OCI-LY3 (cell line): ENCODE data around the gene SH3PXD2A.

Source experiments
- H2AFZ ChIP-seq: fragments of 200-600, 300-600 bp; shearing (Covaris generic); 2 replicates; pipeline ENCODE4 v1.6.0; 2014; ENCODE audit warnings: antibody characterized with exemption, low read depth, low read length
- H3K27ac ChIP-seq: fragments of 200-600, 300-600 bp; sonication (generic); 2 replicates; pipeline ENCODE4 v1.5.1; 2014; ENCODE audit warnings: mild to moderate bottlenecking, low read length, moderate library complexity, mixed read lengths
- H3K27me3 ChIP-seq: fragments of 200-600, 300-600 bp; sonication (generic); 2 replicates; pipeline ENCODE4 v1.6.1; 2014; ENCODE audit warnings: low read depth, low read length, mixed read lengths
- H3K36me3 ChIP-seq: fragments of 200-600, 300-600 bp; sonication (generic); replicated peaks from 2 replicates; pipeline ENCODE3; 2014; ENCODE audit warnings: low read depth, low read length, mixed read lengths
- H3K4me1 ChIP-seq: fragments of 300-600, 200-600 bp; sonication (generic); 2 replicates; pipeline ENCODE4 v1.6.1; 2014; ENCODE audit warnings: low read length, mixed read lengths
- H3K4me2 ChIP-seq: fragments of 200-600, 300-600 bp; sonication (generic); 2 replicates; pipeline ENCODE4 v1.6.1; 2014; ENCODE audit warnings: low read length, mixed read lengths
- H3K4me3 ChIP-seq: fragments of 300-600, 200-600 bp; sonication (generic); 2 replicates; pipeline ENCODE4 v1.5.1; 2014; ENCODE audit warnings: antibody characterized with exemption, mild to moderate bottlenecking, low read length, moderate library complexity
- H3K79me2 ChIP-seq: fragments of 300-600, 200-600 bp; shearing (Covaris generic); 2 replicates; pipeline ENCODE4 v1.6.1; 2014; ENCODE audit warnings: mild to moderate bottlenecking, low read length, mixed read lengths
- H3K9ac ChIP-seq: fragments of 300-600, 200-600 bp; shearing (Covaris generic); 2 replicates; pipeline ENCODE4 v1.6.0; 2014; ENCODE audit warnings: mild to moderate bottlenecking, low read length, moderate library complexity
- H3K9me3 ChIP-seq: fragments of 200-600, 300-600 bp; shearing (Covaris generic); 2 replicates; pipeline ENCODE4 v1.6.1; 2014; ENCODE audit warnings: low read length, mixed read lengths; ENCODE audit not compliant: insufficient read depth
- H4K20me1 ChIP-seq: fragments of 200-600, 300-600 bp; sonication (generic); 2 replicates; pipeline ENCODE4 v1.6.1; 2016; ENCODE audit warnings: low read length, mixed read lengths; ENCODE audit not compliant: insufficient read depth
- EZH2phosphoT487 ChIP-seq: fragments of 200-600 bp; shearing (Covaris generic); IDR thresholded peaks from 2 replicates; pipeline ENCODE4 v1.6.1; 2018; ENCODE audit warnings: antibody characterized with exemption, mixed run types, low read depth
- TF ChIP-seq, protein P1 (sequence below): fragments of 200-600, 300-600 bp; sonication (generic); IDR thresholded peaks from 2 replicates; pipeline ENCODE4 v1.5.1; 2014; ENCODE audit warnings: antibody characterized with exemption, low read length, low read depth

SH3PXD2A gene

DNA sequence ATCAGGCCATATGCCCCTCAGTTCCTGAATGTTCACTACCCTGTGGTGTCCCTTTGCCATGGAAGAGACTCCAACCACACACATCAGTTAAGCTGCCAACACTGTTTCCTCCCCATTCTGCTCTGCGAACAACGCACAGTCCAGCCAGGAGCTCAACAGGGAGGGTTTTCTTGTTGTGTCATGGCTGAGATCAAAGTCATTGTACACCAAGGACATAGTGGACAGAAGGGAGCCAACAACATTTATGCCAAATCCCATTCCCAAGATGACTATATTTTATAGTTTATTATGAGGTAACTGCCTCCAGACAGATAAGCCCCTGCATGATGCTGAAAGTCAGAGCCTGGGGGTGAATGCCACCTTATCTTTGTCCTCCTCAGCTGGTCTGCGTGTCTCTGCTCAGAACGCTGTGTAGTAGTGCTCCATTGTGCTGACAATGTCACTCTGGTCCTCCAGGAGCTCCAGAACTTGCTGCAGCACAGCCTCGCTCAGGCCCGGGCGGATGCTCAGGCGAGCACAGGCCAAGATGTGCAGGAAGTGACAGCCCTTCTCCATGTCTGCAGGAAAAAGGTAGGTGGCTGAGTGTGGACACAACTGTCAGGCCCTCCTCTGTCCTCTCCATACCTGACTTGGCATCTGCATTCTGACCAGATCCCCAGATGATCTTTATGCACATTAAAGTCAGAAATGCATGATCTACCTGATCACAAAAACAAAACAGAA, 27.1 kb upstream of the SH3PXD2A start:
- no peaks in the 10 kb centered on the region for H3K9me3 ChIP-seq
- no peaks in the 10 kb centered on the region for H3K79me2 ChIP-seq
- no peak overlapping the region for H3K9ac ChIP-seq
- no peak overlapping the region for H3K4me3 ChIP-seq
- H3K27me3 ChIP-seq = no peaks in the 10 kb centered on the region
- H3K36me3 ChIP-seq = no peaks in the 10 kb centered on the region
- TF ChIP-seq, protein P1, sequence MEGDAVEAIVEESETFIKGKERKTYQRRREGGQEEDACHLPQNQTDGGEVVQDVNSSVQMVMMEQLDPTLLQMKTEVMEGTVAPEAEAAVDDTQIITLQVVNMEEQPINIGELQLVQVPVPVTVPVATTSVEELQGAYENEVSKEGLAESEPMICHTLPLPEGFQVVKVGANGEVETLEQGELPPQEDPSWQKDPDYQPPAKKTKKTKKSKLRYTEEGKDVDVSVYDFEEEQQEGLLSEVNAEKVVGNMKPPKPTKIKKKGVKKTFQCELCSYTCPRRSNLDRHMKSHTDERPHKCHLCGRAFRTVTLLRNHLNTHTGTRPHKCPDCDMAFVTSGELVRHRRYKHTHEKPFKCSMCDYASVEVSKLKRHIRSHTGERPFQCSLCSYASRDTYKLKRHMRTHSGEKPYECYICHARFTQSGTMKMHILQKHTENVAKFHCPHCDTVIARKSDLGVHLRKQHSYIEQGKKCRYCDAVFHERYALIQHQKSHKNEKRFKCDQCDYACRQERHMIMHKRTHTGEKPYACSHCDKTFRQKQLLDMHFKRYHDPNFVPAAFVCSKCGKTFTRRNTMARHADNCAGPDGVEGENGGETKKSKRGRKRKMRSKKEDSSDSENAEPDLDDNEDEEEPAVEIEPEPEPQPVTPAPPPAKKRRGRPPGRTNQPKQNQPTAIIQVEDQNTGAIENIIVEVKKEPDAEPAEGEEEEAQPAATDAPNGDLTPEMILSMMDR = no peak
- TF ChIP-seq EZH2phosphoT487 = no peak
- H3K4me1 ChIP-seq = no peaks in the 10 kb centered on the region
- H4K20me1 ChIP-seq = no peaks in the 10 kb centered on the region
- H3K4me2 ChIP-seq = no peak overlapping the region
- H3K27ac ChIP-seq = no peak overlapping the region
- no peak overlapping the region for H2AFZ ChIP-seq

DNA sequence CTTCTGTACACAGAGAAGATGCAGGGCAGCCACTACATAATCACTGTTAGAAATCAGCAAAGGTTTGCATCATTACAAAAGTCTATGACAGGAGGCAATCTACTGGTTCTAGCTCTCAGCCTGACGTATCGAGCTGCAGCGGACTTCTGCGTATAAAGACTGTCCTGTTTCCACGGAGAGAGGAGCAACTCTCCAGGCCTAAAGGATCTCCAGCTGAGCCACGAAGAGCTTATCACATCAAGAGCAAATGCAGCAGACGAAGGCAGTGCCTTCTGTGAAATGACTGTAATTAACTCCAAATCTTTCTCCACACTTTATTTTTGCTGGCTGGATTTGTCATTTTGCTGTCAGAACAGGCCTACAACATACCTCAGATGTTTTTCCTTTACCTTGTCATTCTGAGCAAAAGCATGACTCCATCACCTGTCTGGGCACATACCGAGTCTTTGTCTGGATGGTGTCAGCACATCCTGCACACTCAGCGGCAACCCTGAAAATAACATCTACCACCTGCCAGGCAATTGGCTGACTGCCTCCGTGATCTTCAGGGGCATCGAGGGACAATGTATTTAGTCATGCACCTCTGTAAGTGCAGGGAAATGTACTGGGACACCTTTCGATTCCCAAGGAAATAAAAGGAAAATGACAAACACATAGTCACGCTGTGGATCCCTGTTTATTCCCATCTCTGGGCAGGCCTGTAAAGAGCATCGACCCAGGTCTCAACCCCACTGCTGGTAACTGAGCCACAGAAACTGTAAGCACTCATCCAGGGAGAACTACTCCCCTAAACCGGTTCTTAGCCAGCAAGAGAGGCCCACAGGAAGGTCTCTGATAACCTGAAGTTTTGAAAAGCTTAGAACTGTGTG, 26.3 kb upstream of the SH3PXD2A start:
- H3K4me1 ChIP-seq = no peaks in the 10 kb centered on the region

DNA sequence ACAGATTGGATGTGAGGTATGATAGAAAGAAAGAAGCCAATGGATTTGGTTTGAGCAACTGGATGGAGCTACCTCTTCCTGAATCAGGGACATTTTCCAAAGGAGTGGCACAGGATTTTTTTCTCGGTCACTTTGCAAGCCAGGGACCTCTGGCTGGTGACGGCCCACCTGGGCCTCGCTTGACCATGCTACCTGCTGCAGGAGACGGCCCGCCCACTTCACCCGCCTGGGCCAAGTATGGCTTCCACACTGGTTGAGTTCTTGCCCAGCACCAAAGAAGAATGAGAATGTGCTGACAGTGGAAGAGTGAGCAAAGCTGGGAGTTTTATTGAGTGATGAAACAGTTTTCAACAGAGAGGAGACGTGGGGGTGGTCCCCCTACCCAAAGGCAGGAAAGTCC, 24.5 kb upstream of the SH3PXD2A start:
- Histone ChIP-seq H3K27ac (no peak overlapping the region), H4K20me1 (no peaks in the 10 kb centered on the region), H3K79me2 (no peaks in the 10 kb centered on the region), H3K4me3 (no peak overlapping the region), H2AFZ (no peak overlapping the region), H3K9me3 (no peaks in the 10 kb centered on the region), H3K4me1 (no peaks in the 10 kb centered on the region), H3K9ac (no peak overlapping the region), H3K4me2 (no peak overlapping the region), H3K27me3 (no peaks in the 10 kb centered on the region), H3K36me3 (no peaks in the 10 kb centered on the region)
- TF ChIP-seq, protein P1 = no peak
- no peak for TF ChIP-seq EZH2phosphoT487

More for the DNA sequence above, 26.3 kb upstream of the SH3PXD2A start:
- TF ChIP-seq, protein P1 = no peak
- TF ChIP-seq EZH2phosphoT487 = no peak
- H4K20me1 ChIP-seq = no peaks in the 10 kb centered on the region
- no peak overlapping the region for H3K4me2 ChIP-seq
- H3K79me2 ChIP-seq = no peaks in the 10 kb centered on the region
- no peaks in the 10 kb centered on the region for H3K9me3 ChIP-seq
- no peaks in the 10 kb centered on the region for H3K27me3 ChIP-seq
- H3K27ac ChIP-seq = no peak overlapping the region
- no peak overlapping the region for H3K4me3 ChIP-seq
- no peak overlapping the region for H2AFZ ChIP-seq
- H3K9ac ChIP-seq = no peak overlapping the region
- no peaks in the 10 kb centered on the region for H3K36me3 ChIP-seq

DNA sequence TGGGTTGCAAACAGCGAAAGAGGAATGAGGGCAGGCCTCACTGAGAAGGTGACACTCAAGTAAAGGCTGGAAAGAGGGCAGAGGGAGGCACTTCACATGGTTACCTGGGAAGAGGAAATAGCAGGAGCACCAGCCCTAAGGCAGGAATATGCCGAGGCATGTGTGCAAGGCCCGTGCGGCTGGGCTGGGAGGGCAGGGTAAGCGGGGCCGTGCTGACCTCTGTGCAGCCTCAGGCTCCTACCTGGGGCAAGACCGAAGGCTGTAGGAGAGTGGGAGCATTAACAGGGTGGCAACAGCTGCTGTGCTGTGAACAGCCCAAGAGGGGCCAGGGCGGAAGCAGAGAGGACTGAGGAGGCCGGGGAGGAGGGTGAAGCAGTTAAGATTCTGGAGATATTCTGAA, 24.0 kb upstream of the SH3PXD2A start:
- no peaks in the 10 kb centered on the region for H3K36me3 ChIP-seq
- H3K27ac ChIP-seq = no peak overlapping the region
- H3K4me1 ChIP-seq = no peaks in the 10 kb centered on the region
- no peaks in the 10 kb centered on the region for H3K9me3 ChIP-seq
- no peaks in the 10 kb centered on the region for H3K27me3 ChIP-seq
- H2AFZ ChIP-seq = no peak overlapping the region
- H3K4me2 ChIP-seq = no peak overlapping the region
- no peaks in the 10 kb centered on the region for H4K20me1 ChIP-seq
- no peaks in the 10 kb centered on the region for H3K79me2 ChIP-seq
- no peak overlapping the region for H3K4me3 ChIP-seq
- TF ChIP-seq EZH2phosphoT487 = no peak
- H3K9ac ChIP-seq = no peak overlapping the region
